Measurements from ENCODE around the gene ARRDC3.
"Not testable (repeated sequence)": the region's sequence is repeated elsewhere in the genome, so short reads cannot be mapped to it uniquely, and the experiment has no call there.

DNA sequence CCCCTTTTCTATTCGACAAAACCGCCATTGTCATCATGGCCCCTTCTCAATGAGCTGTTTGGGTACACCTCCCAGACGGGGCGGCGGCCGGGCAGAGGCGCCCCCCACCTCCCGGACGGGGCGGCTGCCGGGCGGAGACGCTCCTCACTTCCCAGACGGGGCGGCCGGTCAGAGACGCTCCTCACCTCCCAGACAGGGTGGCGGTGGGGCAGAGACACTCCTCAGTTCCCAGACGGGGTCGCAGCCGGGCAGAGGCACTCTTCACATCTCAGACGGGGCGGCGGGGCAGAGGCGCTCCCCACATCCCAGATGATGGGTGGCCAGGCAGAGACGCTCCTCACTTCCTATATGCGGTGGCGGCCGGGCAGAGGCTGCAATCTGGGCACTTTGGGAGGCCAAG is 40.2 kb downstream of the ARRDC3 start:
- not testable (repeated sequence) for TF ChIP-seq EZH2 (IDR thresholded peaks at IDR 0.05; ENCODE audit: insufficient read depth, poor library complexity, severe bottlenecking); EZH2phosphoT487 (IDR thresholded peaks at IDR 0.05; ENCODE audit: insufficient read depth, low read depth)
